ENCODE measurements around the gene LKAAEAR1. TPM values are rescaled to one million over a fixed set of nuclear protein-coding genes. Genes with fewer than 3 reads are reported as not detected.

The LKAAEAR1 gene
- total and polyA plus RNA-seq, 2 of the 13 experiments (the other 11 are each of a cell fraction or from before 2014, with no cell fraction given): not detected

GRCh38 chr20:64035933-64036345 is 48.3 kb downstream of the LKAAEAR1 start, which contains the start of gene C20orf204 (continued):
- TF ChIP-seq, protein P1, sequence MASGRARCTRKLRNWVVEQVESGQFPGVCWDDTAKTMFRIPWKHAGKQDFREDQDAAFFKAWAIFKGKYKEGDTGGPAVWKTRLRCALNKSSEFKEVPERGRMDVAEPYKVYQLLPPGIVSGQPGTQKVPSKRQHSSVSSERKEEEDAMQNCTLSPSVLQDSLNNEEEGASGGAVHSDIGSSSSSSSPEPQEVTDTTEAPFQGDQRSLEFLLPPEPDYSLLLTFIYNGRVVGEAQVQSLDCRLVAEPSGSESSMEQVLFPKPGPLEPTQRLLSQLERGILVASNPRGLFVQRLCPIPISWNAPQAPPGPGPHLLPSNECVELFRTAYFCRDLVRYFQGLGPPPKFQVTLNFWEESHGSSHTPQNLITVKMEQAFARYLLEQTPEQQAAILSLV (CRISPR knock-in tag; IDR thresholded peaks at IDR 0.05; ENCODE audit: borderline replicate concordance): peak; percentile 92
- TF ChIP-seq PHF8 (CRISPR knock-in tag; IDR thresholded peaks at IDR 0.05) (peak; percentile 76), ZNF296 (CRISPR knock-in tag; conservative IDR thresholded peaks at IDR 0.05) (peak; percentile 90; the same call in 1 of the 2 replicates), RERE (CRISPR knock-in tag; IDR thresholded peaks at IDR 0.05; ENCODE audit: low read depth) (0 out of 2 replicates have a peak, but pooled peaks have one; percentile 50), ZNF773 (CRISPR knock-in tag; IDR thresholded peaks at IDR 0.05; ENCODE audit: borderline replicate concordance) (peak; percentile 14; the same call in 1 of the 2 replicates), FOXC1 (CRISPR knock-in tag; IDR thresholded peaks at IDR 0.05; ENCODE audit: borderline replicate concordance) (peak; percentile 97), ZBTB26 (CRISPR knock-in tag; IDR thresholded peaks at IDR 0.05; ENCODE audit: borderline replicate concordance) (peak; percentile 71; the same call in 1 of the 2 replicates), ZNF589 (CRISPR knock-in tag; conservative IDR thresholded peaks at IDR 0.05) (peak; percentile 94; the same call in 1 of the 2 replicates), ZNF614 (CRISPR knock-in tag; IDR thresholded peaks at IDR 0.05; ENCODE audit: borderline replicate concordance) (peak; percentile 78; the same call in 1 of the 2 replicates), ZNF746 (CRISPR knock-in tag; IDR thresholded peaks at IDR 0.05) (peak; percentile 90; the same call in 1 of the 2 replicates), FOXA3 (CRISPR knock-in tag; IDR thresholded peaks at IDR 0.05) (peak; percentile 61), AHR (CRISPR knock-in tag; IDR thresholded peaks at IDR 0.05) (peak; percentile 93), PPARG (CRISPR knock-in tag; conservative IDR thresholded peaks at IDR 0.05) (peak; percentile 51; the same call in 1 of the 2 replicates), ZSCAN21 (CRISPR knock-in tag; IDR thresholded peaks at IDR 0.05; ENCODE audit: borderline replicate concordance) (peak; percentile 71), TRIM22 (IDR thresholded peaks at IDR 0.05) (no peak), ZNF766 (CRISPR knock-in tag; IDR thresholded peaks at IDR 0.05; ENCODE audit: borderline replicate concordance) (no peak), ZNF12 (CRISPR knock-in tag; IDR thresholded peaks at IDR 0.05) (0 out of 2 replicates have a peak, but pooled peaks have one; percentile 34), ZIK1 (CRISPR knock-in tag; IDR thresholded peaks at IDR 0.05; ENCODE audit: borderline replicate concordance, low read depth) (0 out of 2 replicates have a peak, but pooled peaks have one; percentile 57)
- TF ChIP-seq, protein P2, sequence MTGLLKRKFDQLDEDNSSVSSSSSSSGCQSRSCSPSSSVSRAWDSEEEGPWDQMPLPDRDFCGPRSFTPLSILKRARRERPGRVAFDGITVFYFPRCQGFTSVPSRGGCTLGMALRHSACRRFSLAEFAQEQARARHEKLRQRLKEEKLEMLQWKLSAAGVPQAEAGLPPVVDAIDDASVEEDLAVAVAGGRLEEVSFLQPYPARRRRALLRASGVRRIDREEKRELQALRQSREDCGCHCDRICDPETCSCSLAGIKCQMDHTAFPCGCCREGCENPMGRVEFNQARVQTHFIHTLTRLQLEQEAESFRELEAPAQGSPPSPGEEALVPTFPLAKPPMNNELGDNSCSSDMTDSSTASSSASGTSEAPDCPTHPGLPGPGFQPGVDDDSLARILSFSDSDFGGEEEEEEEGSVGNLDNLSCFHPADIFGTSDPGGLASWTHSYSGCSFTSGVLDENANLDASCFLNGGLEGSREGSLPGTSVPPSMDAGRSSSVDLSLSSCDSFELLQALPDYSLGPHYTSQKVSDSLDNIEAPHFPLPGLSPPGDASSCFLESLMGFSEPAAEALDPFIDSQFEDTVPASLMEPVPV (CRISPR knock-in tag; IDR thresholded peaks at IDR 0.05): peak; percentile 44; the same call in 1 of the 2 replicates

Measured in HepG2 (cell line).